ENCODE data around the gene PLCXD3. TPM values are rescaled to one million over a fixed set of nuclear protein-coding genes. Genes with fewer than 3 reads are reported as not detected.
"Not testable (repeated sequence)": the region's sequence is repeated elsewhere in the genome, so short reads cannot be mapped to it uniquely, and the experiment has no call there.

Gene PLCXD3
- total RNA-seq, 1 donor from 2014 or later = 4.7 TPM

DNA sequence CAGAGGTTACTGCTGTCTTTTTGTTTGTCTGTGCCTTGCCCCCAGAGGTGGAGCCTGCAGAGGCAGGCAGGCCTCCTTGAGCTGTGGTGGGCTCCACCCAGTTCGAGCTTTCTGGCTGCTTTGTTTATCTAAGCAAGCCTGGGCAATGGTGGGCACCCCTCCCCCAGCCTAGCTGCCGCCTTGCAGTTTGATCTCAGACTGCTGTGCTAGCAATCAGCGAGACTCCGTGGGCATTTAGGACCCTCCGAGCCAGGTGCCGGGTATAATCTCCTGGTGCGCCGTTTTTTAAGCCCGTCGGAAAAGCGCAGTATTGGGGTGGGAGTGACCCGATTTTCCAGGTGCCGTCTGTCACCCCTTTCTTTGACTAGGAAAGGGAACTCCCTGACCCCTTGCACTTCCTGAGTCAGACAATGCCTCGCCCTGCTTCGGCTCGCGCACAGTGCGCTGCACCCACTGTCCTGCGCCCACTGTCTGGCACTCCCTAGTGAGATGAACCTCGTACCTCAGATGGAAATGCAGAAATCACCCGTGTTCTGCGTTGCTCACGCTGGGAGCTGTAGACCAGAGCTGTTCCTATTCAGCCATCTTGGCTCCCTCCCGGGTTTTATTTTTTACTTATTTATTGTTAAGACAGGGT lies 16.8 kb downstream of the PLCXD3 start:
- DNase-seq (ENCODE audit: low spot score) = not testable (repeated sequence)

GRCh38 chr5:41485533-41485932 lies 24.9 kb downstream of the PLCXD3 start:
- DNase-seq (ENCODE audit: low spot score) = no peak

DNA sequence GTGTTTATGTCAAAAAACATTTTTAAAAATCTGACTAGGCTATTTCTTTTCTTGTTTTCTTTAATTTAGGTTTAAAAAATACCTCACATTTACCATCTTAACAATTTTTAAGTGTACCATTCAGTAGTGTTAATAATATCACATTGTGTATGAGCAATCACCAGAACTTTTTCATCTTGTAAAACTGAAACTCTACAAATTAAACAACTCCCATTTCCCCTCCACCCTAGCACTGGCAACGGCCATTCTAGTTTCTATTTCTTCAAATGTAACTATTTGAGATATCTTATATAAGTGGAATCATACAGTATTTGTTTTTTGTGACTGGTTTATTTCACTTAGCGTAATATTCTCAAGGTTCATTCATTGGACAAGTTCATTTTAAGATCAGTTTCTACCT lies 27.7 kb downstream of the PLCXD3 start:
- no peak for DNase-seq (ENCODE audit: low spot score)

DNA sequence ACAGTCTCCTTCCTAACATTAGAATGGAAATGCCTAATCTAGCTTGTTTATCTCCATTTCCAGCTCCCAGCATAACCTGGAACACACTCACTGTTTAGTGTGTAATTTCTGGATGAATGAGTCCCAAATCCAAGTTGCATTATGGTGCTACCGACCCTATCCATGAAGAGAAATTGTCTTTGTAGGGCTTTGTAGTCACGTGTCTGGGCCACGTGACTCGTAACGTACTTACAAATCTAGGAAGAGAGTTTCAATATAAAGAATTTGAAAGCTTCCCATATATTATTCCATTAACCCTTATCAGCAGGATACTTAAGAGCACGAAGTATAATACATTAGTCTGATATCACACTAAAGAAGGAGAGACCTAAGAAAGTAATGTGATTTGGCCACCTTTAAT lies 28.2 kb downstream of the PLCXD3 start:
- DNase-seq (ENCODE audit: low spot score) = no peak

- DNase-seq (ENCODE audit: low spot score) = not testable (repeated sequence)
Measured at GRCh38 chr5:41471571-41472208, 38.7 kb downstream of the PLCXD3 start.

DNA sequence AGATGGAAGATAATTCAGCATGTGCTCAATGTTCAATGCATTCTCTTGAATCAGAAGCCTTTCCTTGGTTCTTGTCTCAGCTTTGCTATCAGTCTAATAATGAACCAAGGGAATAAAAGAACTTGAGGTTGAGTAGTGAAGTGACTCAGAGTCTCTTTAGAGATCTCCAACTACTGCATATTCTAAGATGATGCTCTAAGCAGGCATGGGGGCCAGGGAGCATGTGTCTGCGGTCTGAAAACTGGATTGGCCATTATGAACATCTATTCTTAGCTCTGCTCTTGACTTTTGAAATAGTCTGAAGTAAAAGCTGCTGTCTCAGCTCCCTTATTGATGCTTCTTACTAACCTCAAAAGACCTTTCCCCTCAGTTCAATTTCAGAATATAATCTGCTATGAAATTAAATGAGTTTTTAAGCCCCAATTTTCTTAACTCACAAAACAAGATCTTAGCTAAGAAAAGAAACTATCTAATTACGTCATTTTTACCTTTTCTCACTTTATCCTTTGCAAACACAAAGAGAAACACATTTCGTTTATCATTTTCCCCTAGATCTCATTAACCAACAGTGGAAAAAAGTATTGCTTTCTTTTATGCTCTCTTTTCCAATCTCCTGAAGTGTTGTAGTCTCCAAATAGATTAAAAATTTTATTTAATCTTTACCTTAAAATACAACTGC lies 44.8 kb downstream of the PLCXD3 start:
- no peak for DNase-seq (ENCODE audit: low spot score)

GRCh38 chr5:41459557-41459956 lies 50.8 kb downstream of the PLCXD3 start:
- no peak for DNase-seq (ENCODE audit: low spot score)

DNA sequence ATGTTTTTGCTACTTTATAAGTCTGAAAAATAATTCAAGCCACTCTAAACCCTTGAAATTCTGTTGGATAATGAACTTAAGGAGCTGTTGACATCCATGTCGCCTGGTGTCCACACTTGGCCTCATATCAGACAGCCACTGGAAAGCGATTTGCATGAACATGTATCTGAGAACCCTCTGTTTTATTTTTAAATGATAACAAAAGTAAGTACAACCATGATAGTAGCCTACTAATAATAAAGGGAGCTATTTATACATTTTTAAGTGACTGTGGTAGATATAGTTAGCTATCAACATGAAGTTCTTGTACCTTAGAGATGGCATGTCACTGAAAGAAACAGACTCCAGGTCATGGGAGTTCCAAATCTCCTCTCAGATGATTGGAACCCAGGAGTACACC lies 53.3 kb downstream of the PLCXD3 start:
- DNase-seq (ENCODE audit: low spot score) = no peak

GRCh38 chr5:41452506-41452905 lies 57.9 kb downstream of the PLCXD3 start:
- DNase-seq (ENCODE audit: low spot score) = no peak

DNA sequence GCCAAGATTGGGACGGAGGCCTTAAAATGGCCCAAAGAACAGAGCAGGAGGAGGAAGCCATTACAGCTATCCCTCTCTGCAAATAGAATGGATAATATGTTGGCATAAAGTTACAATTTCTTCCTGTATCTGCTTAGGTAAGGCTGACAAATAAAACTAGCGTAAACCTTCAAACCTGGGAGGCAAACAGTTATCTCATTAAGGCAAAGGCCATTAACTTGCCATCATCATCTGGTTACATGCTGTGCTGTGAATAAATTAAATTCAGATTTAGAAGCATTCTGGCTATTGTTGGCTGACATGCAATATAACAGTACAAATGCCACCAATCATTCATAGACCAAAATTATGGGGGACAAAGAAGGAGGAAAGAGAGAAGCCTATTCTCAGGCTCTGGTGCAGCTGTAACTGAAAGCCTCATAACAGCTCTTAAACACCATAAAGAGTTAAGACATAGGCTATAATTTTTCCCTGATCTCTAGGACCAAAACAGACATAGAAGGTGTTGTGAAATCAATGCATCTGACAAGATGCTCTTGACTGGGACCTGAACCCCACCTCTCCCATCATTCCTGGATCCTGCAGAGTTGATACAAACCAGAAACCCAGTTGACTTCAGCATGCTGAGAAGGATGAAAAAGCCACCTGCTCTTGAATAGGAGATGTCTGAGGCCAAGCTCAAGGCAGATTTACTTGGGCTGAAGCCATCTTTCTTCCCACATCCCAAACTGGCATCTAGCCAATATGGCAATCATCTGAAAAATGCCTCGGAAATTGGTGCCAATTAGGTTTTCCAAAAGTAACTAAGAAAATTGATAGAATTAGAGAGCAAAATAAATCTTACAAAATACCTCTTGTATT lies 62.5 kb downstream of the PLCXD3 start:
- DNase-seq (ENCODE audit: low spot score) = no peak

DNA sequence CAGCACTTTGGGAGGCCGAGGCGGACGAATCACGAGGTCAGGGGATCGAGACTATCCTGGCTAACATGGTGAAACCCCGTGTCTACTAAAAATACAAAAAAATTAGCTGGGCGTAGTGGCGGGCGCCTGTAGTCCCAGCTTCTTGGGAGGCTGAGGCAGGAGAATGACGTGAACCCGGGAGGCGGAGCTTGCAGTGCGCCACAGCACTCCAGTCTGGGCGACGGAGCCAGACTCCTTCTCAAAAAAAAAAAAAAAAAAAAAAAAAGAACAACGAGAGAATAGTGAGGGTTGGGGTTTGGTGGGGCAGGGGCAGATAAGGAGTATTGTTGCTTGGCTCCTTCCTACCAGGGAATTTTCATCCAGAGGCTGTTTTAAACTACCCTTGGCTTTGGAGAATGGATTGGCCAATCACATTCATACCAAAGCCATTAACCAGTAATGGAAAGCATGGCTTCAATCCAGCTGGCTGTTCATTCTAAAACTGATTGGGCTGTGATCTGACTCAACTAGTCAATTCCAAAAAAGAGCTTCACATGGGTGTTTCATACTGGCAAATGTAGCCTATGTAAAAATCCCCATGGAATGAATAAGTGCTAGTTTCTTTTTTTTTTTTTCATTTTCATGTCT lies 64.4 kb downstream of the PLCXD3 start:
- DNase-seq (ENCODE audit: low spot score) = no peak

DNA sequence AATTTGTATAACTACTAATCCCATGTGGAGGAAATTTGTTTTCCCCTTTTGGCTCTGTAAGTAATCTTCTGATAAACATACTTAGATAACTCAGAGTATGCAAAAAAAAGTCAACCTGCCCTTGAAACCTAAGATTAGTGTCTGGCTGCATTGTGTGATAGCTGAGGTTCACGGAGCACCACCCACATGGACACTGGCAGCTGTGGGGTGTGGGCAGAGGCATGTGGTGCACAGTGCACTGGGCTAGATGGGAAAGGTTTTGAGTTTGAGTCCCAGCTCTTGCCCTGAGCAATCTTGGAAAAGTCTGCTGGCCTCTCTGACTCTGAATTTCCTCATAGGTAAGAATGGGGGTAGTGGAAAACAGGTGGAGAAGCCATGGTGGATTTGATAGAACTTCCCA lies 75.1 kb downstream of the PLCXD3 start:
- DNase-seq (ENCODE audit: low spot score) = no peak

DNA sequence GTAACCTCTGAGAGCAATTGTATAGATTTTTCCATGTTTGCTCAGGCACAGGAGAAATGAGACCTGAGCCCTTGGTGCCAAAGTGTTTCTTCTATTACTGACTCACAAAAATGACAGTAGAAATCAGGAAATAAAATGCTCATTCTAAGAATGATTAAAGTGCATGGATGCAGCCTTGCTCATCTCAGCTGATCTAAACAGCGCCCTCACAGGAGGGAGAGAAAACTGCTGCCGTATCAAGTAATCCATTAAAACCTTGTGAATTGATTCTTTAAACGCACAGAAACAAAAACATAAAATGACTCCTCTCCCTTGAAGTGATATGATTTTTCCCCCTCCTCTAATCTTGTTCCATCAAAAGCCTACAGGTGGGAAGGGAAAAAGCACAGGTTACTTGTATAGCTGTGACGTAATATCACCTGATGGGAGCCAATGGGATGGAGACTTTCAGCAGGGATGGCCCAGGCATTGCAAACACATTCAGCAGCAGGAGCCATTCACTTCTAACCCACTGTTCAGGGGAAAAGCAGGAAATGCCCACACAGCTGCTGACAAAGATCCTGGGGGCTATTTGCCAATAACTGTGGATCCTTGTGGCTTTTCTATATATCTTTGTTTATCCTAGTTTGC lies 76.7 kb downstream of the PLCXD3 start:
- no peak for DNase-seq (ENCODE audit: low spot score)

DNA sequence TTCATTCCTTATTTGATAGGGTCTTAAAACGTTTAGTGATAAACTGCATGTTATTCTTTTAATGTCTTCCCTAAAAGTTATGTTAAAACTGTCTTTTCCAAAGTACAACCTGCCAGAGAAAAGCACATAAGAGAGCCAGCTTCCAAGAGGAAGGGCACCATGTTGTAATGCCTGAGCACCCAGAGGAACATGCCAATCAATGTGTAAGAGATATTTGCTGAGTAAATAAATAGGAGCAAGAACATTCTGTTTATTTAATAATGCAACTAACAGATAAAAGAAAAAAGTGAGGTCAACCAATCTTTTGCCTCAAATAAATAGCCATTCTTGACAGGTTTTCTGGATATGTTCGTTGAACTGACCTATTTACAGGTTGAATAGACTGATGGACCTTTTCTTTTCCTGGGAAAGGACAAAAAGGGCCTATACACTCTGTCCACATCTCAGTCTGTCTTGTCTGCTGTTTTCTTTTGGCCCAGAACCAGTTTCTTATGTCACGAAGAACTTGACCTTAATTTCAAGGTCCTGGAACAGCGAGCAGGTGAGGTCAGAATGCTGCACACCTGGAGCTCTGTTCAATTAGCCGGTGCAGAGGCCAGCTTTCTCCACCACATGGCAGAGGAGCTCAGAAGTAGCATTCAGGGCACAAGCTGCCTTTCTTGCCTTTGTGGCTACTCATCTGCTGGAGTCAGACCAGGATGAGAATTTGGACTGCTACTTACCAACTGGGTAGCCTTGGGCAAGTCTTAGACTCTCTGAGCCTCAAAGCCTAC lies 77.7 kb downstream of the PLCXD3 start:
- DNase-seq (ENCODE audit: low spot score) = no peak

DNA sequence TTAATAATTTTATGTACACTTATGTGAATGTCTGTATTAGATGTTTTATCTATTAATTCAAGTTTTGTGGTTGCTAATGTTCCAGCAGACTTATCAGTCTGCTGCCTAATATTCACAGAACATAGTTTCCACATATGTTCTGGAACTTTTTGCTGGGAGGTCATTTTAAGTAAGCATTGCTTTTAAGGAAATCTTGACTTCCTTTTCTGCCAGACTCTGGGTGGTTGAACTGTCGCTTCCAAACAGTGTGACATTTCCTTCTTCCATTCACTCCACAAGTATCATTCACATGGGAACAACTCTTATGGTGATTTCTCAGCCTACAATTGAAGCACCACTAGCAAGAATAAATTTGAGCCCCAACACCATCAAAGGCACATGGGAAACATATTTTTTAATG lies 82.9 kb downstream of the PLCXD3 start:
- DNase-seq (ENCODE audit: low spot score) = no peak

GRCh38 chr5:41425736-41426135 lies 84.7 kb downstream of the PLCXD3 start:
- DNase-seq (ENCODE audit: low spot score) = no peak

DNA sequence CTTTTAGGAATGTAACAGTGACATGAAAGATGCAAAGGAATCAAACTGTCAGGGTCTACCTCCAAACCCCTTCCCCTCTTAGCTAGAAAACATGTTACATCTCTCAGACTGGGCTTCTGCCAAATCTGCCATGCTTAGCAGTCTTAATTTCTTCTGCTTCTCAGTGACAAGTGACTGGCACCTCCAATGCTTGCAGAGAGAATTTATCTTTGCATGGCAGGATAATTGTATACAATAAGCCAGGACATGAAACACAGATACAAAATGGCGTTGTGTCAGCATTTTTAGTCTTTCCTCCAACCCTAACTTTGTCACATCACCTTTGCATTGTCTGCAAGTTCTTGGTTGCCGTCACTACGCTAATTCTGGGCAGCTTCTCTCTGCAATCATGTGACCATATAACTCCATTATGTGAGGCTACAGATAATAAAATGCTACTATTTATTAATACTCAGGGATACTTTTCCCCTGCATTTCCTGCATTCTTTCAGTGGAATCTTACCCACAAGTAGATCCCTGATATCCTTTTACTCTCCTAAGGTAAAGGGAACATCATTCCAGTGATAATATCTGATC lies 89.8 kb downstream of the PLCXD3 start:
- DNase-seq (ENCODE audit: low spot score) = no peak

- DNase-seq (ENCODE audit: low spot score) = no peak
Measured at GRCh38 chr5:41418220-41419031, 92.0 kb downstream of the PLCXD3 start.

DNA sequence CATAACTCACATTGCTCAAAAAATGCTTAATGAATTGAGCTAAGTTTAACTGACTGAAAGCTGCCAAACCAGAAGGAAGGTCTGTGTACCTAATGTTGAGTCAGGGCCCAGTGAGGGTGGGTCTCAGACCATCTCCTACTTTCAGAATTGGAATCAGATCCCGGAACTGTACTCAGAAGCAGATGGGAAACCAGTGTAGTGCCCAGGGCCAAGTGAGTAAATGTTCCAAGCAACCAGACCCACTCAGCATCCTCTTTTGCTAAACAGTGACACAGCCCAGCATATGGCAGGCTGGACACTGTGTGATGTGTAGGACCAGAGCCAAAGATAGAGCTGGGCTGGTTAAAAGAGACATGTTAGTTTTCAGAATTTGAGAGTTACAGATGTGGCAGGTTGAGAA lies 94.1 kb downstream of the PLCXD3 start:
- DNase-seq (ENCODE audit: low spot score) = no peak

All from mucosa of gallbladder (tissue), 1 donor.